CD4-positive, alpha-beta T cell treated with Interleukin-4 for 4 hours (primary cell): Measurements from ENCODE around the gene SIN3A.
"Not testable (repeated sequence)": the region's sequence is repeated elsewhere in the genome, so short reads cannot be mapped to it uniquely, and the experiment has no call there.

Experiments used
- DNase-seq: peaks from one replicate; pipeline ENCODE4 v3.0.0-alpha.2; 2020

The SIN3A gene

GRCh38 chr15:75449585-75450306 lies 1.7 kb downstream of the SIN3A start:
- DNase-seq: no peak

GRCh38 chr15:75448171-75448570 lies 3.3 kb downstream of the SIN3A start:
- DNase-seq: not testable (repeated sequence)

- DNase-seq: peak; percentile 22
These were observed 5.3 kb downstream of the SIN3A start for GRCh38 chr15:75446151-75446550.

- DNase-seq: not testable (repeated sequence)
These were observed 6.2 kb downstream of the SIN3A start for GRCh38 chr15:75445324-75445723.

- DNase-seq: not testable (repeated sequence)
These were observed 7.5 kb downstream of the SIN3A start for GRCh38 chr15:75443972-75444453.

GRCh38 chr15:75437721-75438120 lies 13.8 kb downstream of the SIN3A start:
- no peak for DNase-seq

- DNase-seq: no peak
These were observed 14.6 kb downstream of the SIN3A start for GRCh38 chr15:75436881-75437280.

- no peak for DNase-seq
These were observed 19.8 kb downstream of the SIN3A start for GRCh38 chr15:75431682-75432081.

GRCh38 chr15:75431270-75431669 lies 20.2 kb downstream of the SIN3A start:
- DNase-seq: no peak

GRCh38 chr15:75430259-75430658 lies 21.2 kb downstream of the SIN3A start:
- DNase-seq: no peak

GRCh38 chr15:75428152-75428551 lies 23.3 kb downstream of the SIN3A start:
- no peak for DNase-seq

- DNase-seq: no peak
These were observed 25.5 kb downstream of the SIN3A start for GRCh38 chr15:75425966-75426500.

- DNase-seq: no peak
These were observed 28.9 kb downstream of the SIN3A start for GRCh38 chr15:75422554-75422953.

GRCh38 chr15:75420698-75421097 lies 30.8 kb downstream of the SIN3A start:
- no peak for DNase-seq

- DNase-seq: no peak
These were observed 34.9 kb downstream of the SIN3A start for GRCh38 chr15:75416584-75416983.

GRCh38 chr15:75410196-75410595 lies 41.3 kb downstream of the SIN3A start:
- no peak for DNase-seq

- DNase-seq: no peak
These were observed 44.4 kb downstream of the SIN3A start for GRCh38 chr15:75407083-75407482.

GRCh38 chr15:75403892-75404291 lies 47.6 kb downstream of the SIN3A start:
- DNase-seq: no peak

- DNase-seq: no peak
These were observed 54.0 kb downstream of the SIN3A start for GRCh38 chr15:75397494-75397893.

GRCh38 chr15:75389791-75390382 lies 61.6 kb downstream of the SIN3A start:
- DNase-seq: no peak

- DNase-seq: not testable (repeated sequence)
These were observed 67.5 kb downstream of the SIN3A start for GRCh38 chr15:75383986-75384385.

GRCh38 chr15:75380773-75381172 lies 70.7 kb downstream of the SIN3A start:
- no peak for DNase-seq

GRCh38 chr15:75371901-75372688 lies 79.4 kb downstream of the SIN3A start:
- DNase-seq: no peak
